ENCODE results near the gene DCAF11. TPM values are rescaled to one million over a fixed set of nuclear protein-coding genes. Genes with fewer than 3 reads are reported as not detected.
A peak's percentile ranks its signal among the peaks of the same experiment; 100 is the strongest.

DCAF11 gene
- total RNA-seq, 1 donor from 2014 or later: 212 TPM

DNA sequence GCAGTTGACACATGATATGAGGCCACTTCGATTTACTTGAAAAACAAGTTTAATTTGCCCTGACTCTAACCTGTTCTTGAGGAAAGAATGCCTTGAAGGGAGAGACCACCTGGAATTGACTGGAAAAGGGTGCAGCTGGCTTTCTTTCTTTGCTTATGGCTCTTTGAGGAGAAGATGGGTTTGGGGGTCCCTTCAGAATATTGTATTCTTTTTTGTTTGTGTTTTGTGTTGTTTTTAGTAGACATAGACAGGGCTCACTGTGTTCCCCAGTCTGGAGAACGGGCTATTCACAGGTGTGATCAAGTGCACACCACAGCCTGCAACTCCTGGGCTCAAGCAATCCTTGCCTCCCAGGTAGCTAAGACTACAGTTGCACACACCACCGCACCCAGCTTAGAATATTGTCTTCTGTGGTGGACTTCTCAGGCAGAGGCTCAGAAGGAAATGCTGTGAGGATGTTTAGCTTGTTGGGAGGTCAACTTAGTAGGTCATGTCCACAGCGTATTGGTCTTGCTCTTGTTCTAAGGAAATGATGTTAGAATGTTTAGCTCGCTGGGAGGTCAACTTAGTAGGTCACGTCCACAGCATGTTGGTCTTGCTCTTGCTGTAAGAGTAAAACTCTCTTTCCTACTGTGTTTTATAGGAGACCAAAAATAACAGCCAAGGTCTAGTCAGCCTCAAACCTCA, 1.7 kb downstream of the DCAF11 start:
- DNase-seq (ENCODE audit: low spot score): no peak

DNA sequence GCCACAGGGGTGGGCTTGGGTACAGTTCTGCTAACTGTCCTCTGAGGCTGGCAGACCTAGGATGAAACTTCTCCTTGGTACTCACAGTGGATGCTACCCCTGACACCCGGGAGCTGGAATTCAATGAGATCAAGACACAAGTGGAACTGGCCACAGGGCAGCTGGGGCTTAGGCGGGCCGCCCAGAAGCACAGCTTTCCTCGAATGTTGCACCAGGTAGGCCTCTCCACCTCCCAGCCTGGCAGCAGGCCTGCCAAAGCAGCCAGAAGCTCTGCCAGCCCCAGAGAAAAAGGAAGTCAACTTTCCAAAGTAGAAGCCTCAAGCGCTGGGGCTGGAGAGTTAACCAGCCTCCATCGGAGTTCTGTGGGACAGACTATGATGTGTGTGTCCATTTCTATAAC, 2.6 kb downstream of the DCAF11 start:
- peak; percentile 14 for ATAC-seq
- DNase-seq (ENCODE audit: low spot score): peak; percentile 83

More for the DNA sequence above, 1.7 kb downstream of the DCAF11 start:
- no peak for ATAC-seq

DNA sequence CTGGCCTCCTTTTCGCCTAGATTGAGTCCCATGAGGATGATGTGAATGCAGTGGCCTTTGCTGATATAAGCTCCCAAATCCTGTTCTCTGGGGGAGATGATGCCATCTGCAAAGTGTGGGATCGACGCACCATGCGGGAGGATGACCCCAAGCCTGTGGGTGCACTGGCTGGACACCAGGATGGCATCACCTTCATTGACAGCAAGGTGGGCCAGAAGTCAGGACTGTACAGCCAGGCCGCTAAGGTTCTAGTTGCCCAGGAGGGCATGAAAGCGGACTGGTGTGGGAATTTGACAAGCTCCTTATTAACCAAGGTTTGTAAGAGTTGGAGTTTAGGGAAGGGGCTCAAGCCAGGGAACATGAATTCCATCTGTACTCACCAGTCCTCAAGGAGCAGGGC, 5.1 kb downstream of the DCAF11 start:
- DNase-seq (ENCODE audit: low spot score) (no peak), ATAC-seq (no peak)

DNA sequence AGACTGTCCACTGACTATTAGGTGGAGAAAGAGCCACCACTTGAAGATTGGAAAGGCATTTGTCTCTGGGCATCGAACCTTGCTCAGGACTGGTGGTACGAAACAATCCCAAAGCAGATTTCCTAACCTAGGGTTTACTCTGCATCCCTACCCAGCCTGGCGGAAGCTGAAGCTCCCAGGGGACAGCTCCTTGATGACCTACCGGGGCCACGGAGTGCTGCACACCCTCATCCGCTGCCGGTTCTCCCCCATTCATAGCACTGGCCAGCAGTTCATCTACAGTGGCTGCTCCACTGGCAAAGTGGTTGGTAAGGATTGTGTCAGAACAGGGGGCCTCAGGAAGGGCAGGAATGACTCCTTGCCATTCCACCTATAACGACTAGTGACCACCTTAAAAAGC, 6.6 kb downstream of the DCAF11 start:
- ATAC-seq: no peak
- no peak for DNase-seq (ENCODE audit: low spot score)

DNA sequence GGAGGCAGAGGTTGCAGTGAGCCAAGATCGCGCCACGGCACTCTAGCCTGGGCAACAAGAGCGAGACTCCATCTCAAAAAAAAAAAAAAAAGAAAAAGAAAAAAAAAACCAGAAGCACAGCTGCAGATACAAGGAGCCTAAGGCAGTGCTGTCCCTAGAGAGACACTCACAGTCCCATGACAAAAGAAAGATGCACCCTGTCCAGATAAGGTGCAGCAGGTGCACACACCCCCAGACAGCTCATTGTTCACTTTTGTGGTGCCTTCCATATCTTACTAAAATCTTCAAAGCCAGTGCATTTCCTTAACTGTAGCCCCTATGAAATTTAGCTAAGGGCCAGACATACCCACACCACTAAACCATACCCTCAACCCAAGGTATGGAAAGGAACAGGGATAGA, 7.8 kb downstream of the DCAF11 start:
- ATAC-seq (no peak), DNase-seq (ENCODE audit: low spot score) (no peak)

DNA sequence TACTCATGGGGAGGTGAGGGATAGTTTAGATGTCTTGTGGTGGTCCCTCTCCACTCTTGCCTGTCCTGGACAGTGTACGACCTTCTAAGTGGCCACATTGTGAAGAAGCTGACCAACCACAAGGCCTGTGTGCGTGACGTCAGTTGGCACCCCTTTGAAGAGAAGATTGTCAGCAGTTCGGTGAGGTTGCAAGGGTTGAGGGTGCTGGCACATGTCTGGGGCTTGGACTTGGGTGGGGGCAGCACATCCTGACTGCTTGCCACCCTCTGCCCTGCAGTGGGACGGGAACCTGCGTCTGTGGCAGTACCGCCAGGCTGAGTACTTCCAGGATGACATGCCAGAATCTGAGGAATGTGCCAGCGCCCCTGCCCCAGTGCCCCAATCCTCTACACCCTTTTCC, 8.3 kb downstream of the DCAF11 start:
- DNase-seq (ENCODE audit: low spot score) (no peak), ATAC-seq (peak; percentile 4)

DNA sequence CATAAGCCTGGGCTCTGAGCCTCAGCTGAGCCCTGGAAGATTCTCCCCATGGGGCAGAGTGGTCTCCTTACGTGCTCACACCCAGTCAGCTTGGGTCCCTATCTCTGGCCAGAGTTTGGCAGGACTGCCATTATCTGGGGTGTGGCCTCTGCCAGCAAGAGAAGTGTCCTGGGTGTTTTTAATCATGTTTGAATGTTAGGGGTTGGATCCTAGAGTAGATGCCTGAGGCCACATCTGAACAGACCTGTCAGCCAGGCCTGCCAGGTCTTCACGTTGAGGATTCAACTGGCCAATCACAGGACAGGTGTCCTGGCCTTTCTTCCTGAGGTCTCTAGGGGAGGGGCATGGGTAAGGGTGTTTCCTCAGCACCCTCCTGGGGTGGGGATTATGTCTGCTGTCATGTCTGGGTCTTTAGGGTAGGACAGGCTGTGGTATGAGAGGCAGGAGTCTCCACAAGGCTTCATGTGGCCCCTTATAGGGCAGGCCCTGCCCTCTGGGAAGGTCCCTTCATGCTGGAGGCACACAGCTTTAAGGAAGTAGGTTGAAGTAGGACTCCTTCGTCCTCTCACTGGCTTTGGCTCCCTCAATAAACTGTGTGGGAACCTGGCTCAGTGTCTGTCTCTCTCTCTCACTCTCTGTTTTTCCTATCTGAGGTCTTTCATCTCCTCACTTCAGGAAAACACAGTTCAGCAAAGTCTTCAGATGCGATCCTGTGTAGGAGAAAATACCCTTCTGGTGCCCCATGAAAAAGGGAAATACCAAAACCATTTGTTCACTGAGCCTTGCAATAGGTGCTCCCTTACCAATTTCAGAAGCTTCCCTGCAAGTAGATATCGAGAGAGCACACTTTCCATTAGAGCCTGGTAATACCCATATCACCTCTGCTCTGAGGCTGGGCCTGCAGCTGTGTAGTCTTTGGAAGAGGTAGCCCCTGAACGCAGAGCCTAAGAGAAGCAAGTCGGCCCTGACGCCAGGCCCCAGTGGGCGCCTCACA, 9.1 kb downstream of the DCAF11 start:
- peak; percentile 5 for ATAC-seq
- DNase-seq (ENCODE audit: low spot score): no peak

DNA sequence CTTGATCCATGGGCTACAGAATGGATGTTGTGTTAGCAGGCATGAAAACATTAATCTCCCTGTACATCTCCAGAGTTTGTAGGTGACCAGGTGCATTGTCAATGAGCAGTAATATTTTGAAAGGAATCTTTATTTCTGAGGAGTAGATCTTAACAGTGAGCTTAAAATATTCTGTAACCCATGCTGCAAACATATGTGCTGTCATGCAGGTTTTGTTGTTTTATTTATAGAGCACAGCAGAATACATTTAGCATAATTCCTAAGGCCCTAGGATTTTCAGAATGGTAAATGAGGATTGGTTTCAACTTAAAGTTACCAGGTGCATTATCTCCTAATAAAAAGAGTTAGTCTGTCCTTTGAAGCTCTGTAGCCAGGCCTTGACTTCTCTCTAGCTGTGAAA, 12.4 kb downstream of the DCAF11 start:
- DNase-seq (ENCODE audit: low spot score) (no peak), ATAC-seq (no peak)

DNA sequence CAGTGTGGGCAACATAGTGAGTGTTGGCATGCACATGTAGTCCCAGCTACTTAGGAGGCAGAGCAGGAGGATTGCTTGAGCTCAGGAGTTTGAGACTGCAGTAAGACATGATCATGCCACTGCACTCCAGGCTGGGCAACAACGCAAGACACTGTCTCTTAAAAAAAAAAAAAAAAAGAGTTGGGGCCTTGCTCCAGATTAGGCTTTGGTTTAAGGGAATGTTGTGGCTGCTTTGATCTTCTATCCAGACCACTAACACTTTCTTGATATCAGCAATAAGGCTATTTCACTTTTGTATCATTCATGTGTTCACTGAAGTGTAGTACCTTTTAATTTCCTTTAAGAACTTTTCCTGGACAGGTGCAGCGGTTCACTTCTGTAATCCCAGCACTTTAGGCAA, 13.1 kb downstream of the DCAF11 start:
- ATAC-seq (no peak), DNase-seq (ENCODE audit: low spot score) (no peak)

DNA sequence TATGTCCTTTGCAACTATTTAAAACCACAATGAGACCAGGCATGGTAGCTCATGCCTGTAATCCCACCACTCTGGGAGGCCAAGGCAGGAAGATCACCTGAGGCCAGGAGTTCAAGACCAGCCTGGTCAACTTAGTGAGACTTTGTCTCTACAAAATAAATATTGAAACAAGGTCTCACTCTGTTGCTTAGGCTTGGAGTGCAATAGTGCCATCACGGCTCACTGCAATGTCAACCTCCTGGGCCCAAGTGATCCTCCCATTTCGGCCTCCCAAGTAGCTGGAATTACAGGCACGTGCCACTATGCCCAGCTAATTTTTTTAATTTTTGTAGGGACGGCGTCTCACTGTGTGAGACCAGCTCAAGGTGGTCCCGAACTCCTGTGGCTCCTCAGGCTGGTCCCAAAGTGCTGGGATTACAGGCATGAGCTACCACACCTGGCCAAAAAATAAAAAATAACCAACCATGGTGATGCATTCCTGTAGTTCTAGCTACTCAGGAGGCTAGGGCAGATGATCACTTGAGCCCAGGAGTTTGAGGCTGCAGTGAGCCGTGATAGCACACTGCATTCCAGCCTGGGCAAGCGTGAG, 14.9 kb downstream of the DCAF11 start:
- ATAC-seq: no peak

DNA sequence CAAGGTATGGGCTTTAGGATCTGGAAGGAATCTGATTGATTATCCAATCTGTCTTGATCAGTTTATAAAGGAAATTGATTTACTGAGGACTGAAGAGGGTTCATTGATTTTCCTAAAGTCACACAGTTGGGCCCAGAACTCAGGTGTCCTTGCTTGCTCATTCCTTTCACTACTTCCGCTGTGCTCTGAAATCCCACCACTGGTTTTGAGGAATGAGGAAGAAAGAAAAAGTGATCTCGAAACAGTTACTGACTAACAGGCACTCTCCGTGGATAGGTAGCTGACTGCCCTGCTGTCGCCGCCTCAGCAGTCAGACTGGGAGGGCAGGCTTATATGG, 15.8 kb downstream of the DCAF11 start, which contains the start of gene FITM1:
Gene FITM1, plus strand, starts transcription at position 280 of the 337 bp plus-strand sequence. CDS start 905 bp downstream, outside the sequence.
- ATAC-seq (no peak), DNase-seq (ENCODE audit: low spot score) (no peak)

More for the DNA sequence above, 14.9 kb downstream of the DCAF11 start:
- no peak for DNase-seq (ENCODE audit: low spot score)

DNA sequence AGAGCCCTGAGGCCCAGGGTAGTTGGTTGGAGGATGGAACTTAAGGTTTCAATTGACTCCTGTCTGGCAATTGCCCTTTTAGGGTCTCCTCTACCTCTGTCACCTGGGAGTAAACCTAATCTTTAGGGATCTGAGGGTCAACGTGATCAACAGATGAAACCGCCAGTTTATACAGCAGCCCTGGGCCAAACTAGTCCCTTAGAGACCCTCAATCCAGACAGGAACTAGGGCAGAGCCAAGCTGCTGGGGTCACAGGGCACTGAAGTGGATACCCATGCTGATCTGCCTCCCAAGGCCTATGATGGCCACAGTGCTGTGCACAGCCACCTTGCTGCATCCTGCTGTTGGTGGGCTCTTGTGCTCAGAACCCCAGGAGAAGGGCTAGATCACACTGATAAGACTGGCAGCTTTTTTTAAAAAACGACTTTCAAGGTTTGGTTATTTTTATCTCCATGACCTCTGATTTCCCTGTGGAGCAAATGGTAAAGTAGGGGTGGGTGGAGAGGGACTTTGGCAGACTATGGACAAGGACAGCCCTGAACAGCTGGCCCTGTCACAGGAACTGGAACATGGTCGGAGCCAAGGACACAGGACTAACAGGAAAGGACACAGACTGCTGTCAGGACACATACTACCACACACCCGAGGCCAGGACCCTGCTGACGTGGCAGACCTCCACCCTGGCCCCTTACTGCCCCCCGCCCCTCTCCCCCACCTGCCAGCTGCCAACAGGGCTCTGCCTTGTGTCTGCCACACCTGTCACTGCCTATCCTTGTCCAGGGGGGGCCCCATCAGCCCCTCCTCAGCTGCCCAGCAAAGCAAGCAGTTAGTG, 16.4 kb downstream of the DCAF11 start:
- DNase-seq (ENCODE audit: low spot score) (peak; percentile 90), ATAC-seq (peak; percentile 70)

DNA sequence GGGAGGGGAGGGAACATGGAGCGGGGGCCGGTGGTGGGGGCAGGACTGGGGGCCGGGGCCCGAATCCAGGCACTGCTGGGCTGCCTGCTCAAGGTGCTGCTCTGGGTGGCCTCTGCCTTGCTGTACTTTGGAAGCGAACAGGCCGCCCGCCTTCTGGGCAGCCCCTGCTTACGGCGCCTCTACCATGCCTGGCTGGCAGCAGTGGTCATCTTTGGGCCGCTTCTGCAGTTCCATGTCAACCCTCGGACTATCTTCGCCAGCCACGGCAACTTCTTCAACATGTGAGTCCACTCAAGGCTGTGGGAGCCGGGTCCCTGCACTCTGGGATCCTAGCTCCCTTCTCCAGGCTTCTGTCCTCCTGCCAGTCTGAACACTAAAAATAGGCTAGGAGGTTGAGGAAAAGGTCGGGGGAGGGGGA, 17.0 kb downstream of the DCAF11 start:
- ATAC-seq: peak; percentile 19

DNA sequence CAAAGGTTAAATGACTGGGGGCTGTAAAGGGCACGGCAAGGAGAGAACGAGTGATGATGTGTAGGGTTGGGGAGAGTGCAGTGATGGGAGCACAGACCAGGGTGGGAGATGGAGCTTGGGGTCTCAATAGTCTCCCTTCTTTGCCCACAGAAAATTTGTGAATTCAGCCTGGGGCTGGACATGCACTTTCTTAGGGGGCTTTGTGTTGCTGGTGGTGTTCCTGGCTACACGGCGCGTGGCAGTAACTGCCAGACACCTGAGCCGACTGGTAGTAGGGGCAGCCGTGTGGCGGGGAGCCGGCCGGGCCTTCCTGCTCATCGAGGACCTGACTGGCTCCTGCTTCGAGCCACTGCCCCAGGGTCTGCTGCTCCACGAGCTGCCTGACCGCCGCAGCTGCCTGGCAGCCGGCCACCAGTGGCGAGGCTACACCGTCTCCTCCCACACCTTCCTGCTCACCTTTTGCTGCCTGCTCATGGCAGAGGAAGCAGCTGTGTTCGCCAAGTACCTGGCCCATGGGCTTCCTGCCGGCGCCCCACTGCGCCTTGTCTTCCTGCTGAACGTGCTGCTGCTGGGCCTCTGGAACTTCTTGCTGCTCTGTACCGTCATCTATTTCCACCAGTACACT, 17.6 kb downstream of the DCAF11 start:
- ATAC-seq (peak; percentile 32), DNase-seq (ENCODE audit: low spot score) (peak; percentile 81)

More for the DNA sequence above, 17.0 kb downstream of the DCAF11 start:
- no peak for DNase-seq (ENCODE audit: low spot score)

DNA sequence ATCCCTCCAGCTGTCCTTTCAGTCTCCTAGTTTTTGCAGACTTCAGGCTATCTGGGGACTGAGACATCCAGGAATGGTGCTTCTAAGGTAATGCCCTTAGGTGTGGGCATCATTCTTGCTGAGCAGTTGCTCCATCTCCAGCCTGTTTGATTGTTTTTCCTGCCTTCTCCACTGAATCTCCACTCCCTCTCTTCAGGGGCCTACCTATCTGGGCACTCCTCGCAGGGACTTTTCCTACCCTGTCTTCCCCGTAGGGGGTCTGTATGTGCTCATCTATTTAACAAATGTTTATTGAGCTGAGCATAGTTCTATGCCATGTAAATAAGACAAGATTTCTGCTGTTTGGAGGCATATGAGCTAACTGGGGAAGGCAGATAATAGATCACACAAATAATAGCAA, 18.4 kb downstream of the DCAF11 start:
- no peak for DNase-seq (ENCODE audit: low spot score)
- no peak for ATAC-seq

DNA sequence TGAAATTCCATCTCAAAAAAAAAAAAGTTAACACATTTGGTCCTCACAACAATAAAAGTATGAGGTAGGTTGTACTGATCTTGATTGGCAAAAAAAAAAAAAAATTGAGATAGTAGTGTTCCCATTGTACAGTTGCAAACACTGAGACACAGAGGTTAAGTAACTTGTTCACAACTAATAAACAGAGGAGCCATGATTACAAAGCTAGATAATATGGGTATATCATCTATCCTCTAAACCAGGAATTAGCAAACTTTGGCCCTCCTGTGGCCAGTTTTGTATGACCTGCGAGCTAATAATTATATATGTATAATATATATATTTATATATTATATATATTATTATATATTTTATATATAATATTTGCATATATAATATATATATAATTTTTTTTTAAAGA, 19.2 kb downstream of the DCAF11 start:
- no peak for DNase-seq (ENCODE audit: low spot score)
- no peak for ATAC-seq

DNA sequence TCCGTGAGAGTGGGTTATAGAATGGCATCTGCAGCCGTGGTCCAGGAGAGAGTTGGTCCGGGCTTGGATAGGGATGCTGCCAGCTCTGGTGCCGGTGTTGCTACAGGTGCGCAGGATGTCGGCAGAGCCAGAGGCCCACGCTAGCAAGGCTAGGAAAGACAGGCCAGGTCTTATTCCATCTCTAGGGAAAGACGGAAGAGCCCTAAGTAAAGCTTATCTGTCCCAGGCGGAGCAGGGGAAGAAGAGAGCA, 20.9 kb downstream of the DCAF11 start:
- no peak for DNase-seq (ENCODE audit: low spot score)
- ATAC-seq: no peak

DNA sequence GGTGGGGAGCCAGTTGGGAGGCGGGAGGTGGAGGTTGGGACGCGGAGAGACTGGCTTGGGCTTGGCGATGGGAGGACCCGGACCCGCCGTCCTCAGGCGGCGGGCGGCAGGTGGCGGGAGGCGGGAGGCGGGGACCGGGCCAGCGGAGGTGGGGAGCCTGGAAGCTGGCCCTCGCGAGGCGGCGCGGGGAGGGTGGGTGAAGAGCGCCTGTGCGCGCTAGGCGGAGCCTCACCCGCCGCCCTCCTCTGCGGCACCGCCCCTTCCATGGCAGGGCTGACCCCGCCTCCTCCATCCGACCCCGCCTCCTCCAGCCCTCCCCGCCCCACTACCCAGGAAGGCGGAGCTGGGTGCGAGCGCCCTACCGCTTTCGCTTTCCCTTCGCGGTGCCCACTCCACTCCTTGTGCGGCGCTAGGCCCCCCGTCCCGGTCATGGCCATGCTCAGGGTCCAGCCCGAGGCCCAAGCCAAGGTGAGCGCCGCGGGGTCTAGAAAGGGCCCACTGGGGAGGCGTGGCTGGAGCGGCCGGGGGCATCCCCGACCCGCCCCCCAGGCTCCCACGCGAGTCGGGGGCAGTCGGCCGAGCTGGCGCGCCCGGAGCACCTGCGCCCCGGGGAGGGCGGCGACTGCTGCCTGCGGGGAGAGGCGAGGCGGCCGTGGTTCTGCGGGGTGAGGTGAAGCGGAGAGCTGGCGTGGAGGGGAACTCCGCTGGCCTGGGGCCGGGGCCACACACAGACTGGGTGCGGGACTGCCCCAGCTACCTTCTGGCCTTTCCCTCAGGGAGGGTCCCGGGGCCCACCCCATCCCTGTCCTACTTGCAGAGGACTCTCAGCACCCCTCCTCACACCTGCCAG, 21.5 kb downstream of the DCAF11 start, which contains the start of gene PSME1:
Gene PSME1, plus strand, starts transcription at position 361 of the 850 bp plus-strand sequence. Its CDS starts 69 bp downstream, at position 430.
- ATAC-seq (peak; percentile 86), DNase-seq (ENCODE audit: low spot score) (peak; percentile 97)

Measured in left lobe of liver (tissue), 2 donors.